Endothelial cell of umbilical vein (primary cell): ENCODE results near the gene MARCHF9. TPM values are rescaled to one million over a fixed set of nuclear protein-coding genes. Genes with fewer than 3 reads are reported as not detected.

Source experiments
- BruUV-seq: library from RNA; stranded (reverse); fragments of 400-500 nt; replicated peaks from 2 replicates; lab custom pipeline; 2021; lab: Mats Ljungman, UMichigan
- CTCF ChIA-PET: fragments of 300-600, 350-600 bp; sonication (Branson Sonifier 250); formaldehyde crosslinking; loops from one replicate; lab custom pipeline; 2021; ENCODE audit warnings: antibody characterized with exemption, inconsistent platforms; lab: Charles Lee
- POLR2A ChIA-PET: fragments of 300-600, 350-600 bp; sonication (Branson Sonifier 250); formaldehyde crosslinking; loops from one replicate; lab custom pipeline; 2021; ENCODE audit warnings: antibody characterized with exemption, inconsistent platforms; lab: Charles Lee
- DNase-seq: peaks from one replicate; pipeline ENCODE4 v3.0.0-alpha.2; 2011; ENCODE audit warnings: low read depth, low spot score
- FAIRE-seq: peaks from 2 replicates; lab custom pipeline; 2011; peaks lifted over from hg19 to GRCh38; lab: Jason Lieb, UNC
- H2AFZ ChIP-seq: 2 replicates; pipeline ENCODE4 v1.6.0; 2012; ENCODE audit warnings: low read depth, low read length, control low read depth, inconsistent platforms
- H3K27ac ChIP-seq: 2 replicates; pipeline ENCODE4 v1.5.1; 2011; ENCODE audit warnings: low read depth, mild to moderate bottlenecking, control low read depth, low read length, moderate library complexity; ENCODE audit not compliant: insufficient read depth
- H3K27me3 ChIP-seq, 2 experiments: 2 replicates each; pipeline versions ENCODE4 v1.6.0 to v1.6.1; 2011; ENCODE audit warnings: low read length in 2 of 2, mixed read lengths in 1 of 2; ENCODE audit not compliant: control insufficient read depth in 2 of 2, insufficient read depth in 2 of 2
- H3K36me3 ChIP-seq, 2 experiments: 2 replicates in 1 of 2; 3 replicates in 1 of 2; pipeline ENCODE4 v1.5.1; 2011; ENCODE audit warnings: low read length in 2 of 2, mild to moderate bottlenecking in 1 of 2, moderate library complexity in 1 of 2; ENCODE audit not compliant: control insufficient read depth in 2 of 2, insufficient read depth in 2 of 2; ENCODE audit errors: extremely low read depth in 1 of 2
- H3K4me1 ChIP-seq: 3 replicates; pipeline ENCODE4 v1.5.1; 2011; ENCODE audit warnings: mild to moderate bottlenecking, low read length; ENCODE audit not compliant: control insufficient read depth, insufficient read depth; ENCODE audit errors: extremely low read depth
- H3K4me2 ChIP-seq: 2 replicates; pipeline ENCODE4 v1.6.1; 2011; ENCODE audit warnings: low read length, control low read depth, mixed read lengths; ENCODE audit not compliant: insufficient read depth
- H3K4me3 ChIP-seq, 3 experiments: fragments of 200-600 bp in 1 of 3; sonication (generic), shearing (Covaris generic) in 1 of 3; replicated peaks in 1 of 3; 2 replicates each; pipeline ENCODE4 v1.5.1; 2011 to 2016; ENCODE audit warnings: control low read depth in 3 of 3, low read length in 3 of 3, mild to moderate bottlenecking in 2 of 3, inconsistent platforms in 1 of 3, low read depth in 1 of 3, moderate library complexity in 1 of 3; ENCODE audit not compliant: insufficient read depth in 1 of 3
- H3K79me2 ChIP-seq: 2 replicates; pipeline ENCODE4 v1.6.0; 2012; ENCODE audit warnings: low read length, inconsistent platforms; ENCODE audit not compliant: control insufficient read depth, insufficient read depth
- H3K9ac ChIP-seq: replicated peaks from 2 replicates; pipeline ENCODE3; 2011; ENCODE audit warnings: low read length, control low read depth; ENCODE audit not compliant: insufficient read depth; ENCODE audit errors: extremely low read depth
- H3K9me1 ChIP-seq: replicated peaks from 3 replicates; pipeline ENCODE4 v1.6.0; 2011; ENCODE audit warnings: mild to moderate bottlenecking, low read length; ENCODE audit not compliant: control insufficient read depth, insufficient read depth; ENCODE audit errors: extremely low read depth
- H3K9me3 ChIP-seq: replicated peaks from 2 replicates; pipeline ENCODE4 v1.5.1; 2012; ENCODE audit warnings: low read length, inconsistent platforms; ENCODE audit not compliant: control insufficient read depth, insufficient read depth
- H4K20me1 ChIP-seq: replicated peaks from 2 replicates; pipeline ENCODE3; 2011; ENCODE audit warnings: mild to moderate bottlenecking, low read length; ENCODE audit not compliant: control insufficient read depth, insufficient read depth; ENCODE audit errors: extremely low read depth
- CTCF ChIP-seq, 2 donors: IDR thresholded peaks; 1 replicate in 1 of 2; 2 replicates in 1 of 2; pipeline ENCODE4 v1.5.1; 2011; ENCODE audit warnings: low read length in 2 of 2, mild to moderate bottlenecking in 2 of 2, moderate library complexity in 2 of 2, control low read depth in 1 of 2, inconsistent platforms in 1 of 2, low read depth in 1 of 2; ENCODE audit not compliant: insufficient read depth in 1 of 2; ENCODE audit errors: extremely low read depth in 1 of 2
- EZH2 ChIP-seq: IDR thresholded peaks from 2 replicates; pipeline ENCODE4 v1.6.1; 2012; ENCODE audit warnings: borderline replicate concordance, low read depth, mild to moderate bottlenecking, moderate library complexity, low read length, inconsistent platforms; ENCODE audit not compliant: severe bottlenecking
- FOS ChIP-seq: IDR thresholded peaks from 2 replicates; pipeline ENCODE4 v1.6.1; 2011; ENCODE audit warnings: mild to moderate bottlenecking, low read length, moderate library complexity, borderline replicate concordance; ENCODE audit not compliant: insufficient read depth
- GATA2 ChIP-seq: IDR thresholded peaks from 2 replicates; pipeline ENCODE4 v1.7.0; 2011; ENCODE audit warnings: low read depth, mild to moderate bottlenecking, moderate library complexity, mixed read lengths, low read length; ENCODE audit not compliant: insufficient read length, insufficient read depth
- JUN ChIP-seq: IDR thresholded peaks from 2 replicates; pipeline ENCODE4 v1.6.1; 2011; ENCODE audit warnings: borderline replicate concordance, low read depth; ENCODE audit not compliant: insufficient read length, insufficient read depth
- MAX ChIP-seq: IDR thresholded peaks from 2 replicates; pipeline ENCODE4 v1.6.1; 2011; ENCODE audit not compliant: insufficient read depth, insufficient read length
- MYC ChIP-seq: IDR thresholded peaks from one replicate; pipeline ENCODE4 v1.6.1; 2011; ENCODE audit warnings: mild to moderate bottlenecking, low read depth, low read length
- POLR2A ChIP-seq: IDR thresholded peaks from 2 replicates; pipeline ENCODE4 v1.6.1; 2012; ENCODE audit warnings: low read depth, mild to moderate bottlenecking, control low read depth, low read length
- POLR2AphosphoS5 ChIP-seq: IDR thresholded peaks from 2 replicates; pipeline ENCODE4 v1.6.1; 2012; ENCODE audit warnings: low read depth, mild to moderate bottlenecking, control low read depth, low read length, moderate library complexity; ENCODE audit not compliant: insufficient read depth
- dilution Hi-C: fragments of 300-500 bp; cut with MboI; formaldehyde crosslinking; loops from one replicate; pipeline ENCODE4 v1.15.0; 2019; ENCODE audit warnings: low sequenced_read_pairs; ENCODE audit not compliant: extremely low pct_ligation_motif_present
- intact Hi-C: fragments of 100-400 bp; cut with micrococcal nuclease; formaldehyde crosslinking; loops from one replicate; pipeline ENCODE4 v1.10.0; 2022
- polyA plus RNA-seq, 4 experiments: library from polyadenylated mRNA; depleted of rRNA in 3 of 4; stranded (reverse) in 3 of 4; unstranded in 1 of 4; fragments of >200 nt; gene quantifications; 2 replicates each; pipeline versions ENCODE4 v1.2.1 to v1.2.3, GENCODE V29; 2011 to 2012; ENCODE audit warnings: missing spikeins in 1 of 4
- total RNA-seq: library from RNA; stranded (reverse); gene quantifications from 2 replicates; pipeline ENCODE4 v1.2.3, GENCODE V29; 2021

MARCHF9 gene
- total and polyA plus RNA-seq, 2 donors (not counting 3 experiments of a cell fraction or from before 2014, with no cell fraction given), result 4.6 to 4.8 TPM

- TF ChIP-seq GATA2 (no peak), JUN (no peak), CTCF (IDR thresholded peaks at IDR 0.05; ENCODE audit: extremely low read depth in 1 of 2, insufficient read depth in 1 of 2, low read depth in 1 of 2, low read length in 2 of 2) (no peak), EZH2 (no peak), POLR2AphosphoS5 (no peak), POLR2A (no peak), FOS (no peak), MAX (no peak), MYC (no peak)
- CTCF ChIA-PET, result interaction anchor here (1.5 kb wide), 1 partner anchor 14 kb away, joined by 5 read pairs; the partner anchor contains the start of gene TSPAN31
- BruUV-seq, result no TSS peak
- Histone ChIP-seq H3K9ac (no peak overlapping the region), H3K36me3 (no peaks in the 10 kb centered on the region), H3K9me3 (no peaks in the 10 kb centered on the region), H3K4me3 (no peak overlapping the region), H3K79me2 (no peaks in the 10 kb centered on the region), H3K27ac (no peak overlapping the region), H3K4me1 (peaks cover 7% of the 10 kb centered on the region), H2AFZ (no peak overlapping the region), H3K4me2 (no peak overlapping the region), H4K20me1 (no peaks in the 10 kb centered on the region), H3K9me1 (no peaks in the 10 kb centered on the region), H3K27me3 (peaks cover 33 to 41% of the 10 kb centered on the region in 2 experiments)
- intact Hi-C loops (no loop called here), dilution Hi-C loops (no loop called here)
- POLR2A ChIA-PET, result no interaction called here
- DNase-seq, result no peak
- no peak for FAIRE-seq
These were observed 24.4 kb upstream of the MARCHF9 start for GRCh38 chr12:57730336-57731067.
